ENCODE data around the gene INCENP. TPM values are rescaled to one million over a fixed set of nuclear protein-coding genes. Genes with fewer than 3 reads are reported as not detected.

Gene INCENP
- total and polyA plus RNA-seq, 10 of the 15 experiments (the other 5 are each of a cell fraction or from before 2014, with no cell fraction given): 1.4 to 96.8 (median 29.0) TPM

DNA sequence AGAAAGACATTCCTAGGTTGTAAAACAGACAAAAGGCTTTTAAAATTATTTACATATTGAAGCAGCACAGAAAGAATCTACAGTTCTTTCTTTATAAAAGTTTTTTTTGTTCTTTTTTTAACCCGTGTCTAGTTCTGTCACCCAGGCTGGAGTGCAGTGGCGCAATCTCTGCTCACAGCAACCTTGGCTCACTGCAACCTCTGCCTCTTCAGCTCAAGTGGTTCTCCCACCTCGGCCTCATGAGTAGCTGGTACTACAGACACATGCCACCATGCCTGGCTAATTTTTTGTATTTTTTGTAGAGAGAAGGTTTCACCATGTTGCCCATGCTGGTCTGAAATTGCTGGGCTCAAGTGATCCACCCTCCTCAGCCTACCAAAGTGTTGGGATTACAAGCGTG is 3.8 kb upstream of the INCENP start:
- no peak overlapping the region for H3K4me3 ChIP-seq
- H2AFZ ChIP-seq (ENCODE audit: control insufficient read depth, low read depth, low read length): no peak overlapping the region
- WGBS (ENCODE audit: insufficient coverage, insufficient replicate concordance, low lambda C conversion rate, missing lambda C conversion rate): 56% methylated on average over 4 of the region's 4 CpGs
- DNase-seq (ENCODE audit: low read depth, low spot score): no peak
- peaks cover 4% of the 10 kb centered on the region; the same call in 2 of the 3 replicates for H3K9me3 ChIP-seq (replicated peaks; ENCODE audit: control insufficient read depth, insufficient read depth, low read length)
- intact Hi-C loops (cut with micrococcal nuclease; ENCODE audit: unreplicated experiment) (loop anchor here (5.0 kb wide), 1 partner anchor 153 kb away; the partner anchor contains the start of gene FTH1), in situ Hi-C loops (cut with MboI) (no loop called here)
- TF ChIP-seq POLR2AphosphoS2 (IDR thresholded peaks at IDR 0.05; ENCODE audit: low read depth, low read length): no peak
- no peak for TF ChIP-seq ZNF274 (IDR thresholded peaks at IDR 0.05; ENCODE audit: insufficient read depth, insufficient read length)
- TF ChIP-seq JUND (IDR thresholded peaks at IDR 0.05; ENCODE audit: low read depth, low read length): no peak
- no peak for TF ChIP-seq ATF7 (IDR thresholded peaks at IDR 0.05; ENCODE audit: low read depth)
- no peak for TF ChIP-seq TAF1 (IDR thresholded peaks at IDR 0.05; ENCODE audit: borderline replicate concordance, low read depth, low read length)
- TF ChIP-seq RELA (IDR thresholded peaks at IDR 0.05; ENCODE audit: borderline replicate concordance, partially characterized antibody): no peak
- TF ChIP-seq, protein P1, sequence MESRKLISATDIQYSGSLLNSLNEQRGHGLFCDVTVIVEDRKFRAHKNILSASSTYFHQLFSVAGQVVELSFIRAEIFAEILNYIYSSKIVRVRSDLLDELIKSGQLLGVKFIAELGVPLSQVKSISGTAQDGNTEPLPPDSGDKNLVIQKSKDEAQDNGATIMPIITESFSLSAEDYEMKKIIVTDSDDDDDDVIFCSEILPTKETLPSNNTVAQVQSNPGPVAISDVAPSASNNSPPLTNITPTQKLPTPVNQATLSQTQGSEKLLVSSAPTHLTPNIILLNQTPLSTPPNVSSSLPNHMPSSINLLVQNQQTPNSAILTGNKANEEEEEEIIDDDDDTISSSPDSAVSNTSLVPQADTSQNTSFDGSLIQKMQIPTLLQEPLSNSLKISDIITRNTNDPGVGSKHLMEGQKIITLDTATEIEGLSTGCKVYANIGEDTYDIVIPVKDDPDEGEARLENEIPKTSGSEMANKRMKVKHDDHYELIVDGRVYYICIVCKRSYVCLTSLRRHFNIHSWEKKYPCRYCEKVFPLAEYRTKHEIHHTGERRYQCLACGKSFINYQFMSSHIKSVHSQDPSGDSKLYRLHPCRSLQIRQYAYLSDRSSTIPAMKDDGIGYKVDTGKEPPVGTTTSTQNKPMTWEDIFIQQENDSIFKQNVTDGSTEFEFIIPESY (IDR thresholded peaks at IDR 0.05): no peak
- TF ChIP-seq SUZ12 (IDR thresholded peaks at IDR 0.05; ENCODE audit: unreplicated experiment): no peak
- no peak for TF ChIP-seq MTA2 (IDR thresholded peaks at IDR 0.05; ENCODE audit: low read depth)
- no peak for TF ChIP-seq HDGF (IDR thresholded peaks at IDR 0.05)
- no peak for TF ChIP-seq ZZZ3 (IDR thresholded peaks at IDR 0.05; ENCODE audit: control insufficient read depth, insufficient read length, low read depth)
- TF ChIP-seq, protein P2, sequence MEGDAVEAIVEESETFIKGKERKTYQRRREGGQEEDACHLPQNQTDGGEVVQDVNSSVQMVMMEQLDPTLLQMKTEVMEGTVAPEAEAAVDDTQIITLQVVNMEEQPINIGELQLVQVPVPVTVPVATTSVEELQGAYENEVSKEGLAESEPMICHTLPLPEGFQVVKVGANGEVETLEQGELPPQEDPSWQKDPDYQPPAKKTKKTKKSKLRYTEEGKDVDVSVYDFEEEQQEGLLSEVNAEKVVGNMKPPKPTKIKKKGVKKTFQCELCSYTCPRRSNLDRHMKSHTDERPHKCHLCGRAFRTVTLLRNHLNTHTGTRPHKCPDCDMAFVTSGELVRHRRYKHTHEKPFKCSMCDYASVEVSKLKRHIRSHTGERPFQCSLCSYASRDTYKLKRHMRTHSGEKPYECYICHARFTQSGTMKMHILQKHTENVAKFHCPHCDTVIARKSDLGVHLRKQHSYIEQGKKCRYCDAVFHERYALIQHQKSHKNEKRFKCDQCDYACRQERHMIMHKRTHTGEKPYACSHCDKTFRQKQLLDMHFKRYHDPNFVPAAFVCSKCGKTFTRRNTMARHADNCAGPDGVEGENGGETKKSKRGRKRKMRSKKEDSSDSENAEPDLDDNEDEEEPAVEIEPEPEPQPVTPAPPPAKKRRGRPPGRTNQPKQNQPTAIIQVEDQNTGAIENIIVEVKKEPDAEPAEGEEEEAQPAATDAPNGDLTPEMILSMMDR (IDR thresholded peaks at IDR 0.05 in 2 of 3, conservative IDR thresholded peaks at IDR 0.05 in 1 of 3; ENCODE audit: control insufficient read depth in 2 of 3, extremely low read depth in 1 of 3, insufficient read depth in 1 of 3, low read depth in 3 of 3, low read length in 3 of 3): no peak
- no peak for TF ChIP-seq HDAC2 (IDR thresholded peaks at IDR 0.05)
- TF ChIP-seq ETV6 (conservative IDR thresholded peaks at IDR 0.05 in 1 of 2, IDR thresholded peaks at IDR 0.05 in 1 of 2; ENCODE audit: borderline replicate concordance in 1 of 2, low read depth in 1 of 2): no peak
- no peak for TF ChIP-seq CBFB (IDR thresholded peaks at IDR 0.05; ENCODE audit: low read depth)
- no peak for TF ChIP-seq RUNX3 (IDR thresholded peaks at IDR 0.05; ENCODE audit: low read length)
- TF ChIP-seq, protein P3, sequence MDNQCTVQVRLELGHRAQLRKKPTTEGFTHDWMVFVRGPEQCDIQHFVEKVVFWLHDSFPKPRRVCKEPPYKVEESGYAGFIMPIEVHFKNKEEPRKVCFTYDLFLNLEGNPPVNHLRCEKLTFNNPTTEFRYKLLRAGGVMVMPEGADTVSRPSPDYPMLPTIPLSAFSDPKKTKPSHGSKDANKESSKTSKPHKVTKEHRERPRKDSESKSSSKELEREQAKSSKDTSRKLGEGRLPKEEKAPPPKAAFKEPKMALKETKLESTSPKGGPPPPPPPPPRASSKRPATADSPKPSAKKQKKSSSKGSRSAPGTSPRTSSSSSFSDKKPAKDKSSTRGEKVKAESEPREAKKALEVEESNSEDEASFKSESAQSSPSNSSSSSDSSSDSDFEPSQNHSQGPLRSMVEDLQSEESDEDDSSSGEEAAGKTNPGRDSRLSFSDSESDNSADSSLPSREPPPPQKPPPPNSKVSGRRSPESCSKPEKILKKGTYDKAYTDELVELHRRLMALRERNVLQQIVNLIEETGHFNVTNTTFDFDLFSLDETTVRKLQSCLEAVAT (IDR thresholded peaks at IDR 0.05): no peak
- TF ChIP-seq MYC (IDR thresholded peaks at IDR 0.05; ENCODE audit: insufficient read depth, insufficient read length, insufficient replicate concordance, low read length, severe bottlenecking): no peak
- no peak for TF ChIP-seq EP300 (IDR thresholded peaks at IDR 0.05; ENCODE audit: borderline replicate concordance in 1 of 2, control insufficient read depth in 1 of 2, low read depth in 2 of 2, low read length in 2 of 2)
- TF ChIP-seq MEF2B (IDR thresholded peaks at IDR 0.05; ENCODE audit: partially characterized antibody, poor library complexity, severe bottlenecking): no peak
- no peaks in the 10 kb centered on the region for H4K20me1 ChIP-seq (ENCODE audit: control insufficient read depth, insufficient read depth)
- ChIA-PET POLR2A (interaction anchor here (0.6 to 0.7 kb wide), 2 partner anchors 15 to 323 kb away, joined by 3 to 6 read pairs; no protein-coding TSS in a partner anchor), CTCF (no interaction called here), RAD21 (ENCODE audit: unreplicated experiment) (interaction anchor here (0.8 kb wide), 1 partner anchor 38 kb away, joined by 3 read pairs; no protein-coding TSS in a partner anchor), SMC1A (ENCODE audit: uncharacterized antibody, unreplicated experiment) (no interaction called here)
- no peak overlapping the region for H3K27ac ChIP-seq (ENCODE audit: control insufficient read depth, insufficient read depth)
- ATAC-seq: no peak
- no peaks in the 10 kb centered on the region for H3K27me3 ChIP-seq (replicated peaks in 1 of 2; ENCODE audit: control insufficient read depth in 2 of 2, insufficient read depth in 2 of 2, low read length in 1 of 2)
- H3K4me1 ChIP-seq (ENCODE audit: control insufficient read depth, insufficient read depth, low read length): no peaks in the 10 kb centered on the region
- no peaks in the 10 kb centered on the region for H3K36me3 ChIP-seq (ENCODE audit: control insufficient read depth in 2 of 2, insufficient read depth in 2 of 2, low read length in 1 of 2)
- H3K9ac ChIP-seq (ENCODE audit: control insufficient read depth, insufficient read depth, low read length): no peak overlapping the region
- BruUV-seq (replicated peaks): no TSS peak
- no peak for FAIRE-seq
- no peak overlapping the region for H3K4me2 ChIP-seq (ENCODE audit: control insufficient read depth, insufficient read depth)
- H3K79me2 ChIP-seq (ENCODE audit: control insufficient read depth, insufficient read depth, low read length): peaks cover 12% of the 10 kb centered on the region
